OCI-LY3 (cell line): Measurements from ENCODE around the gene GUSB.

Source experiments
- H2AFZ ChIP-seq: fragments of 200-600, 300-600 bp; shearing (Covaris generic); 2 replicates; pipeline ENCODE4 v1.6.0; 2014; ENCODE audit warnings: antibody characterized with exemption, low read depth, low read length
- H3K27ac ChIP-seq: fragments of 200-600, 300-600 bp; sonication (generic); 2 replicates; pipeline ENCODE4 v1.5.1; 2014; ENCODE audit warnings: mild to moderate bottlenecking, low read length, moderate library complexity, mixed read lengths
- H3K27me3 ChIP-seq: fragments of 200-600, 300-600 bp; sonication (generic); 2 replicates; pipeline ENCODE4 v1.6.1; 2014; ENCODE audit warnings: low read depth, low read length, mixed read lengths
- H3K36me3 ChIP-seq: fragments of 200-600, 300-600 bp; sonication (generic); replicated peaks from 2 replicates; pipeline ENCODE3; 2014; ENCODE audit warnings: low read depth, low read length, mixed read lengths
- H3K4me1 ChIP-seq: fragments of 300-600, 200-600 bp; sonication (generic); 2 replicates; pipeline ENCODE4 v1.6.1; 2014; ENCODE audit warnings: low read length, mixed read lengths
- H3K4me2 ChIP-seq: fragments of 200-600, 300-600 bp; sonication (generic); 2 replicates; pipeline ENCODE4 v1.6.1; 2014; ENCODE audit warnings: low read length, mixed read lengths
- H3K4me3 ChIP-seq: fragments of 300-600, 200-600 bp; sonication (generic); 2 replicates; pipeline ENCODE4 v1.5.1; 2014; ENCODE audit warnings: antibody characterized with exemption, mild to moderate bottlenecking, low read length, moderate library complexity
- H3K79me2 ChIP-seq: fragments of 300-600, 200-600 bp; shearing (Covaris generic); 2 replicates; pipeline ENCODE4 v1.6.1; 2014; ENCODE audit warnings: mild to moderate bottlenecking, low read length, mixed read lengths
- H3K9ac ChIP-seq: fragments of 300-600, 200-600 bp; shearing (Covaris generic); 2 replicates; pipeline ENCODE4 v1.6.0; 2014; ENCODE audit warnings: mild to moderate bottlenecking, low read length, moderate library complexity
- H3K9me3 ChIP-seq: fragments of 200-600, 300-600 bp; shearing (Covaris generic); 2 replicates; pipeline ENCODE4 v1.6.1; 2014; ENCODE audit warnings: low read length, mixed read lengths; ENCODE audit not compliant: insufficient read depth
- H4K20me1 ChIP-seq: fragments of 200-600, 300-600 bp; sonication (generic); 2 replicates; pipeline ENCODE4 v1.6.1; 2016; ENCODE audit warnings: low read length, mixed read lengths; ENCODE audit not compliant: insufficient read depth
- EZH2phosphoT487 ChIP-seq: fragments of 200-600 bp; shearing (Covaris generic); IDR thresholded peaks from 2 replicates; pipeline ENCODE4 v1.6.1; 2018; ENCODE audit warnings: antibody characterized with exemption, mixed run types, low read depth
- TF ChIP-seq, protein P1 (sequence below): fragments of 200-600, 300-600 bp; sonication (generic); IDR thresholded peaks from 2 replicates; pipeline ENCODE4 v1.5.1; 2014; ENCODE audit warnings: antibody characterized with exemption, low read length, low read depth

Gene GUSB

GRCh38 chr7:65912237-65912636, 69.8 kb downstream of the GUSB start:
- no peak overlapping the region for H3K9ac ChIP-seq
- no peak overlapping the region for H3K4me3 ChIP-seq
- no peaks in the 10 kb centered on the region for H3K36me3 ChIP-seq
- H3K27ac ChIP-seq: no peak overlapping the region
- TF ChIP-seq, protein P1, sequence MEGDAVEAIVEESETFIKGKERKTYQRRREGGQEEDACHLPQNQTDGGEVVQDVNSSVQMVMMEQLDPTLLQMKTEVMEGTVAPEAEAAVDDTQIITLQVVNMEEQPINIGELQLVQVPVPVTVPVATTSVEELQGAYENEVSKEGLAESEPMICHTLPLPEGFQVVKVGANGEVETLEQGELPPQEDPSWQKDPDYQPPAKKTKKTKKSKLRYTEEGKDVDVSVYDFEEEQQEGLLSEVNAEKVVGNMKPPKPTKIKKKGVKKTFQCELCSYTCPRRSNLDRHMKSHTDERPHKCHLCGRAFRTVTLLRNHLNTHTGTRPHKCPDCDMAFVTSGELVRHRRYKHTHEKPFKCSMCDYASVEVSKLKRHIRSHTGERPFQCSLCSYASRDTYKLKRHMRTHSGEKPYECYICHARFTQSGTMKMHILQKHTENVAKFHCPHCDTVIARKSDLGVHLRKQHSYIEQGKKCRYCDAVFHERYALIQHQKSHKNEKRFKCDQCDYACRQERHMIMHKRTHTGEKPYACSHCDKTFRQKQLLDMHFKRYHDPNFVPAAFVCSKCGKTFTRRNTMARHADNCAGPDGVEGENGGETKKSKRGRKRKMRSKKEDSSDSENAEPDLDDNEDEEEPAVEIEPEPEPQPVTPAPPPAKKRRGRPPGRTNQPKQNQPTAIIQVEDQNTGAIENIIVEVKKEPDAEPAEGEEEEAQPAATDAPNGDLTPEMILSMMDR: no peak
- no peak for TF ChIP-seq EZH2phosphoT487
- H2AFZ ChIP-seq: no peak overlapping the region
- H3K27me3 ChIP-seq: no peaks in the 10 kb centered on the region
- peaks cover 16% of the 10 kb centered on the region for H3K4me1 ChIP-seq
- H3K4me2 ChIP-seq: no peak overlapping the region
- H3K9me3 ChIP-seq: no peaks in the 10 kb centered on the region
- peaks cover 40% of the 10 kb centered on the region for H3K79me2 ChIP-seq
- peaks cover 23% of the 10 kb centered on the region for H4K20me1 ChIP-seq
